Measurements from ENCODE around the gene EPHX1. TPM values are rescaled to one million over a fixed set of nuclear protein-coding genes. Genes with fewer than 3 reads are reported as not detected.
A peak's percentile ranks its signal among the peaks of the same experiment; 100 is the strongest.
"Not testable (repeated sequence)": the region's sequence is repeated elsewhere in the genome, so short reads cannot be mapped to it uniquely, and the experiment has no call there.

Gene EPHX1
- total RNA-seq, 2 donors from 2014 or later, result 1.6 to 2.4 TPM

DNA sequence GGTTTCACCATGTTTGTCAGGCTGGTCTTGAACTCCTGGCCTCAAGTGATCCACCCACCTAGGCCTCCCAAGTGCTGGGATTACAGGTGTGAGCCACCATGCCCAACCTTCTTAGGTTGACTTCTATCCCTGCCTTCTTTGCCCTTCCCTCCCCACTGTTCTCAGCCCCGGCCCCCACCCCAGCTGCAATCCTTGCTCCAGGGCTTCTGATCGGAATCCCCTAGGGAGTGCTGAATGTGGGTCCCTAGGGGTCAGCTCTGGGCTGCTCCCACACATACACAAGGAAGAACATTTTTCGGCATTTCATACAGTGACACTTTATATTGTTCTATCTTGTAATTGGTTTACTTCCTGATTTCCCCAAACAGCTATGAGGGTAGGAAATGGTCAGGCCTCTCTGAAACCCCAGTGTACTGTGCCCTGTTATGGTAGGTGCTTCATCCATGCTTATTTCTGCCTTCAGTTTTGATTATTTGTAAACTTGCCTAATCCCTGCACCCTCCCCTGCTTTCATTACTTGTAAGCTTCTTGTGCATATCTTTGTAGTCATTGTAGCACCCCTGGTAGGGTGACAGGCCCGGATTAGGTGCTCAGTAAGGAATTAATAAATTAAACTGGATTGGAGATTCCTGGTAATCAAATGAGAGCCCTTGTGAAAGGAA lies 38.1 kb upstream of the EPHX1 start:
- ATAC-seq (no peak), DNase-seq (ENCODE audit: low spot score) (no peak)
- Mint-ChIP-seq H3K27me3 (no peaks in the 10 kb centered on the region), H3K36me3 (no peaks in the 10 kb centered on the region), H3K27ac (no peak overlapping the region), H3K4me1 (ENCODE audit: low read depth in 2 of 2) (no peaks in the 10 kb centered on the region), H3K4me3 (no peak overlapping the region), H3K9me3 (no peaks in the 10 kb centered on the region)

- Mint-ChIP-seq H3K36me3 (no peaks in the 10 kb centered on the region), H3K4me1 (ENCODE audit: low read depth in 2 of 2) (no peaks in the 10 kb centered on the region), H3K27ac (no peak overlapping the region), H3K4me3 (no peak overlapping the region), H3K9me3 (no peaks in the 10 kb centered on the region), H3K27me3 (no peaks in the 10 kb centered on the region)
- ATAC-seq (peak; percentile 63 to 66), DNase-seq (ENCODE audit: low spot score) (no peak)
Measured at GRCh38 chr1:225772323-225772768, 37.6 kb upstream of the EPHX1 start.

- H3K4me3 Mint-ChIP-seq, result no peak overlapping the region
- no peak for ATAC-seq
- no peaks in the 10 kb centered on the region for H3K9me3 Mint-ChIP-seq
- no peak for DNase-seq (ENCODE audit: low spot score)
- no peaks in the 10 kb centered on the region for H3K27me3 Mint-ChIP-seq
- H3K27ac Mint-ChIP-seq, result no peak overlapping the region
- no peaks in the 10 kb centered on the region for H3K4me1 Mint-ChIP-seq (ENCODE audit: low read depth in 2 of 2)
- no peaks in the 10 kb centered on the region for H3K36me3 Mint-ChIP-seq
Measured at GRCh38 chr1:225772848-225773247, 37.1 kb upstream of the EPHX1 start.

GRCh38 chr1:225774281-225775147 lies 35.4 kb upstream of the EPHX1 start:
- ATAC-seq (no peak), DNase-seq (ENCODE audit: low spot score) (no peak)
- Mint-ChIP-seq H3K9me3 (no peaks in the 10 kb centered on the region), H3K27ac (no peak overlapping the region), H3K4me1 (ENCODE audit: low read depth in 2 of 2) (peaks cover 0 to 3% of the 10 kb centered on the region in 2 donors), H3K4me3 (no peak overlapping the region), H3K36me3 (no peaks in the 10 kb centered on the region), H3K27me3 (no peaks in the 10 kb centered on the region)

- H3K27me3 Mint-ChIP-seq, result no peaks in the 10 kb centered on the region
- ATAC-seq, result no peak
- no peak overlapping the region for H3K4me3 Mint-ChIP-seq
- DNase-seq (ENCODE audit: low spot score), result no peak
- no peaks in the 10 kb centered on the region for H3K36me3 Mint-ChIP-seq
- H3K27ac Mint-ChIP-seq, result no peak overlapping the region
- peaks cover 8 to 10% of the 10 kb centered on the region in 2 donors for H3K4me1 Mint-ChIP-seq (ENCODE audit: low read depth in 2 of 2)
- no peaks in the 10 kb centered on the region for H3K9me3 Mint-ChIP-seq
Measured at GRCh38 chr1:225776294-225776693, 33.6 kb upstream of the EPHX1 start.

- ATAC-seq (peak; percentile 0 to 2), DNase-seq (ENCODE audit: low spot score) (no peak)
- Mint-ChIP-seq H3K36me3 (no peaks in the 10 kb centered on the region), H3K4me3 (no peak overlapping the region), H3K27me3 (no peaks in the 10 kb centered on the region), H3K9me3 (no peaks in the 10 kb centered on the region), H3K4me1 (ENCODE audit: low read depth in 2 of 2) (peaks cover 10 to 11% of the 10 kb centered on the region in 2 donors), H3K27ac (no peak overlapping the region)
Measured at GRCh38 chr1:225777058-225777582, 32.8 kb upstream of the EPHX1 start.

GRCh38 chr1:225777583-225778336 lies 32.2 kb upstream of the EPHX1 start, which contains the start of gene SRP9:
Gene SRP9, plus strand, starts transcription at chr1:225777826. Its CDS starts 115 bp downstream, at chr1:225777941.
- Mint-ChIP-seq H3K4me1 (ENCODE audit: low read depth in 2 of 2) (peaks cover 17% of the 10 kb centered on the region in 2 donors), H3K4me3 (no peak within 1 kb of the TSS), H3K36me3 (no peaks in the 10 kb centered on the region), H3K27me3 (no peaks in the 10 kb centered on the region), H3K27ac (no peak within 1 kb of the TSS), H3K9me3 (no peaks in the 10 kb centered on the region)
- DNase-seq (ENCODE audit: low spot score), result peak; percentile 99
- ATAC-seq, result peak; percentile 100

DNA sequence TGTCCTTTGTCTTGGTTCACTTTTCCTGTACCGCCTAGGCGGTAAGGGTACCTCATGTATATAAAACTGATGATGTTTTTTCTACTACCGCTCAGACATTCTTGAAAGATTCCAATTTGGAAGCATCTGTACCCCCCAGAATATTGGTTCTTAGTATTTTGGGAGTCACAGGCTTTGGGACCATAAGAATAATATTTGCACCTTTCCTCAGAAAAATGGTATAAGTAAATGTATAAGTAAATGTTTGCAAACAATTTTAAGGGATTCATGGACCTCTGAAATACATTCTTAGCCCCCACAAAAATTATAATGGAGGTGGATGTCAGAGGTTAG lies 31.6 kb upstream of the EPHX1 start:
- H3K4me1 Mint-ChIP-seq (ENCODE audit: low read depth in 2 of 2), result peaks cover 18 to 20% of the 10 kb centered on the region in 2 donors
- no peak for ATAC-seq
- no peaks in the 10 kb centered on the region for H3K9me3 Mint-ChIP-seq

GRCh38 chr1:225779165-225779564 lies 30.8 kb upstream of the EPHX1 start:
- not testable (repeated sequence) for H3K27me3 Mint-ChIP-seq; H3K4me3 Mint-ChIP-seq; H3K9me3 Mint-ChIP-seq; H3K36me3 Mint-ChIP-seq; DNase-seq (ENCODE audit: low spot score); ATAC-seq; H3K27ac Mint-ChIP-seq
- peaks cover 23 to 28% of the 10 kb centered on the region in 2 donors for H3K4me1 Mint-ChIP-seq (ENCODE audit: low read depth in 2 of 2)

More for the DNA sequence above, 31.6 kb upstream of the EPHX1 start:
- H3K27me3 Mint-ChIP-seq, result no peaks in the 10 kb centered on the region
- no peak for DNase-seq (ENCODE audit: low spot score)
- H3K4me3 Mint-ChIP-seq, result no peak overlapping the region
- no peak overlapping the region for H3K27ac Mint-ChIP-seq
- H3K36me3 Mint-ChIP-seq, result no peaks in the 10 kb centered on the region

GRCh38 chr1:225780134-225780533 lies 29.8 kb upstream of the EPHX1 start:
- Mint-ChIP-seq H3K9me3 (no peaks in the 10 kb centered on the region), H3K27me3 (no peaks in the 10 kb centered on the region), H3K27ac (no peak overlapping the region), H3K4me3 (no peak overlapping the region), H3K4me1 (ENCODE audit: low read depth in 2 of 2) (peaks cover 23 to 28% of the 10 kb centered on the region in 2 donors), H3K36me3 (peaks cover 4% of the 10 kb centered on the region)
- DNase-seq (ENCODE audit: low spot score) (no peak), ATAC-seq (no peak)

DNA sequence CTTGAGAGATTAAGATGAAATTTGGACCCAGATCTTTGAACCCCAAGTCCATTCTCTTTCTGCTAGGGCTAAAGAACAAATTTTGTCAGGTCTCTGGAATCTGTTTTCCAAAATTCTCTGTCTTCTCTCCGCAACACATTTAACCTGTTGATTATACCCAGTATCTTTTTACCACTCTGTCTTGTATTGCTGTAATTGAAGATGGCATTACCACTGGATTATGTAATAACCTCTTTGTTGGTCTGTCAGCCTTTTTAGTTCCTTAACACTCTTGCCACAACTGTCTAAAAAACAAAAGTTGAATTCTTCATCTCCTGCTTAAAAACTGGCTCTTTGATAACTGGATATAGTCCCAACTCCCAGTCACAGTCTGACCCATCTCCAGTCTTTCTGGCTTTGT lies 29.3 kb upstream of the EPHX1 start:
- DNase-seq (ENCODE audit: low spot score) (no peak), ATAC-seq (no peak)
- H3K9me3 Mint-ChIP-seq, result no peaks in the 10 kb centered on the region
- H3K27ac Mint-ChIP-seq, result peak overlapping the region in 1 of 2 donors; percentile 4
- H3K27me3 Mint-ChIP-seq, result no peaks in the 10 kb centered on the region
- H3K4me1 Mint-ChIP-seq (ENCODE audit: low read depth in 2 of 2), result peaks cover 23 to 28% of the 10 kb centered on the region in 2 donors
- H3K36me3 Mint-ChIP-seq, result peaks cover 4% of the 10 kb centered on the region
- H3K4me3 Mint-ChIP-seq, result peak overlapping the region; percentile 49

GRCh38 chr1:225789142-225789541 lies 20.8 kb upstream of the EPHX1 start:
- not testable (repeated sequence) for H3K4me3 Mint-ChIP-seq; DNase-seq (ENCODE audit: low spot score); H3K27ac Mint-ChIP-seq; ATAC-seq; H3K9me3 Mint-ChIP-seq; H3K27me3 Mint-ChIP-seq
- H3K36me3 Mint-ChIP-seq, result peaks cover 35% of the 10 kb centered on the region
- H3K4me1 Mint-ChIP-seq (ENCODE audit: low read depth in 2 of 2), result peaks cover 9 to 15% of the 10 kb centered on the region in 2 donors

DNA sequence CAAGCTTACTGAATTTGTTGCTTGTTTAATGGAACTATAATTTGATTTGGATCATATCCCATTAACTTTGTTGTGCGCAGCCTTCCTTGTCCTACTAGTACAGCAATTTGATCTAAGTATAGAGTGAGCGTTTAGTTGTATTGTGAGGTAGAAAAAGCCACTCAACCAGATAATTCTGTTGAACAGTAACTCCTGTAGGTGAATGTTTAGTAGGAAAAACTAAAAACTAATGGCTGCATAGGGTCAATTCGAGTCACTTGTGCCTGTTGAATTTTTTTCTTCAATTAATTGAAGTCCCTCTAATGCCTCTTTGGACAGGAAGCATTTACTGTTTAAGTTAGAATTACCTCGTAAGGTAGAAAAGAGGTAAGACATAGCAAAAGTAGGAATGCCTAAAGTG lies 15.0 kb upstream of the EPHX1 start:
- Mint-ChIP-seq H3K9me3 (no peaks in the 10 kb centered on the region), H3K27me3 (no peaks in the 10 kb centered on the region), H3K36me3 (peaks cover 10% of the 10 kb centered on the region), H3K27ac (no peak overlapping the region), H3K4me3 (no peak overlapping the region), H3K4me1 (ENCODE audit: low read depth in 2 of 2) (peaks cover 0 to 6% of the 10 kb centered on the region in 2 donors)
- DNase-seq (ENCODE audit: low spot score) (no peak), ATAC-seq (no peak)

Data from natural killer cell treated with Interleukin-12 subunit alpha and Interleukin-12 subunit beta and Interleukin-15 and Interleukin-18, amount 100 ng/mL, for 72 hours (primary cell).